Measurements from ENCODE around the gene ABLIM2. TPM values are rescaled to one million over a fixed set of nuclear protein-coding genes. Genes with fewer than 3 reads are reported as not detected.

Gene ABLIM2
- total RNA-seq, 1 donor from 2014 or later, result 5.0 TPM

DNA sequence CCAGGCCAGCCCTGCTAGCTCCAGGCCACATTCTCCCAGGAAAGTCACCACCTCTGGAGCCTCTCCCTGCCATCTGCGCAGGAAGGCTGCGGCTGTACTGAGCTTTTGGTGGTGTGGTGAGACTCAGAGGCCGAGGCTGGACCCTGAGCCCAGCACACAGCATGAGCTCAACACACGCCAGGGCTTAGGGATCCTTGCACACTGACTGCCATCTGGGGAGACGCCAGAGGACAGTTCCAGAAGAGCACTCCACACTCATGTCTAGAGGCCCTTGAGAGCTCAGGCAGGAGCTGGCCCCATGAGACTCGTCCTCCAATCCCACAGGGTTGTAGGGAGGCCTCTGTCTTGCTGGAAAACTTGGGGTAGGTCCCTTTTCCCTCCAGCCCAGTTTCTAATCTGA lies 40.6 kb downstream of the ABLIM2 start:
- DNase-seq, result no peak

DNA sequence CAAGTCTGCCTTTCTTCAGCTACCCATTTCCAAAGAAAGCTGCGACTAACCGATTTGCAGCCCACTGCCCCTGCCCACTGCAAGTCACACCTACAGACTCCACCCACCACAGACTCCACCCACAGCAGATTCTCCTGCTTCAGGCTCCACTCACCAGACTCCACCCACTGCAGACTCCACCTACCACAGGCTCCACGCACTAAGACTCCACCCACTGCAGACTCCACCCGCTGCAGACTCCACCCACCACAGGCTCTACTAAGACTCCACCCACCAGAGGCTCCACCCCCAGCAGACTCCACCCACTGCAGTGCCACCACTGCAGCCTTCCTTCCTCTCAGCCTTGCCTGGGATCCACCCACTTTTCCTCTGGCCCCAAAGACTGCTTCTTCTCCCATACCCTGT lies 41.3 kb downstream of the ABLIM2 start:
- no peak for DNase-seq

DNA sequence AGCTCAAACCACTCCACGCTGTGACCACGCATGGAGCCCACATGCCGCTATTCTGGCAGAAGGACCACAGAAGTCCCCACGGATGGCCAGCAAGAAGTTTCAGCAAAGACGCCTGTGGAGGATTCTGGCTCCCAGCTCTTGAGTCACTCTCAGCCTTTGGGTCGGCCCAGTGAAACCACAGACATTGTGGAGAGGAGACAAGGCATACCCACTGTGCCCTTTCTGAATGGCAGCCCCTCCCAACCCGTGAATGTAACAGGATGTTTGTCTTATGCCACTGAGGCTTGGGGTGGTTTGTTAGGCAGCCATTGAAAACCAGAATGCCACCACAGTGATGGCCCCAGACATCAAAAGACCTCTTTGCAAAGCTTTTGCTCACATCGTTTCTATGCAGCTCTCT lies 42.7 kb downstream of the ABLIM2 start:
- no peak for DNase-seq

DNA sequence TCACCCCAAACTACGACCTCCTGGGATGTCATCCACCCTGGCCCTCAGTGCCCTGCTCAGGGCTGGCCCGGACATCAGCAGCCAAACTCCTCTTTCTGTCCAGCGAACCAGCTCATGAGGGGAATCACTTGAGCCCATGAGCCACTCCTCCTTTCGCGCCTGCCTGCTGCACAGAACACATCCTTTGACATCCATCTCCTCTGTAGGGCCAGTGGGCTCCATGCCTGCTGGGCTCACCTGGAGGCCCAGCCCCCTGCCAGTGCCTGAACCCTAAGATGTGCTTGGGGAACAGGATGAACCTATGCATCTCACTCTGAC lies 43.5 kb downstream of the ABLIM2 start:
- no peak for DNase-seq

DNA sequence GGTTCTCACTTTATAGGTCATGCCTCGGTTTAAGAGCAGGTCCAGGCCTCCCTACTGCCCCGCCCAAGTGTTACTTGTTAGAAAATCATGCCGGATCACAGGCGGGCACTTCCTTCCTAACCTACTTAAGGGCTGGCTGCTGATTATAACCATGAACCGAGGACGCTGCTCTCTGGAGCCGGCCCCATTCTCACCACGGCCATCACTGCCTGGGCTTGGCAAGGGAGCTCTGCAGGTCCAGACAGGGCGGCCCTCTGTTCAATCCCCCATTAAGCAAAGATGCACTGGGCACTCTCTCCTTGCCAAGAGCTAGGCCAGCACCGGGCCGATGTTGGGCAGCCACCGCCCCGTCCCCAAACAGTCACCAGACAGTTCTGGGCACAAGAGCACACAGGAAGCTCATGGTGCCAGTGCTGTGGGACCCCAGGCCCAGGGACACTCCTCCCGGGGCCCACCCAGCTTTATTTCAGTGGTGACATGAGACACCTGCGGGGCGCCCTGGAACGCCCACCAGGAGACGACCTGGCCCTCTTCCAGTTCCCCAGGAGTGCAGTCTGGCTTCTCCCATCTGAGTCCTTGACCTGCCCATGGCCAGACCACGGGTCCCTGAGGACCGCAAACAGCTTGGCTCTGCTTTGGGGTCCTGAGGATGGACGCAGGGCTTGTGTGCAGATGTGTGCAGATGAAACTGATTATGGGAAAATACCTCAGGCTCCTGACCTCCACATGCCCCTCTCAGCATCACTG lies 44.0 kb downstream of the ABLIM2 start:
- DNase-seq, result no peak

DNA sequence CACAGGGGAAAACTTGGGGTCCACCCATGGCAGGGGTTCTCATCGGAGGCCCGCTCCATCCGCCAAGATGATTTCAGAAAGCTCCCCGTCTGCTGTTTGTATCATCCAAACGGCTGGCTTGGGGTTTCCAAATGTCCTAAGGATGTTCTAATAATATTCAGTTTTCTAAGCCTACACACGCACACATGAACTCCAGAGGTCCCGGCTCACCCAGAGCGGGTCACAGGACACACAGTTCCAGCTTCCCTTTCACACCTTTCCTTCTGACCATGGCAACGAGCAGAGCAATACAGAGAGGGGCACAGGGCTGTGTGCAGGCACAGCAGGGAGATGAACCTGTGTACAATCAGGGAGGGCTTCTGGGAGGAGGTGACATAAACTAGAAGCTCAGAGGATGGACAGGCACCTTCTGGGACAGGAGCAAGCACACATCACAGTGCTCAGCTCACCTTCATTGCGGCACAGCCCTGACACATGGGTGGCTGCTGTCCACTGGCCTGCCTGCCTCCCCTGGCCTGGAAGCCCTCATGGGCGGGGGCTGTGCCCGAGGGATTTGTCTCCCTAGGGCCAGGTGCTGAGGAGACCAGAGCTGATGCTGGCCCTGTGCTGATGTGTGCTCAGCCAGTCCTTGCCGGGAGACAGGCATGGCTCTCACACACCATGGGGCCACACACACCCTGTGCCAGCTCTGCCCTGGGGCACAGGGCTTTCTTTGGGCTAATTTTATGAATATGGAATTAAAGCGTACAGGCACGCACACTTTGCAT lies 44.8 kb downstream of the ABLIM2 start:
- no peak for DNase-seq

DNA sequence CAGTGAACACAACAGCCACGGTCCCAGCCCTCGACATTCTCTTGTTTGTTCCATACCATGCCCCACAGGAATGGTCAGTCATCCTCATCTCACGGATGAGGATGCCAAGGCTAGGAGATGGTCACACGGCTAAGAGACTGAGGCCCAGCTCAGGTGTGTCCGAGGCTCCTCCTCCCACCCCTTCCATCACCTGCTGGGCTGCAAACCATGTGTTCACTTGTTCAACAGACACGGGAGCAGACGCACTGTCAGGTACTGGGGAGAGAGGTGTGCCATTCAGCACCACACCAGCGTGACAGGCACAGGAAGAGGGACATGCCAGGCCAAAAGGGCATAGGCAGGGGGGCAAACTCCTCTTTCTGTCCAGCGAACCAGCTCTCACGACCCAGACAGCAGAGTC lies 45.9 kb downstream of the ABLIM2 start:
- no peak for DNase-seq

DNA sequence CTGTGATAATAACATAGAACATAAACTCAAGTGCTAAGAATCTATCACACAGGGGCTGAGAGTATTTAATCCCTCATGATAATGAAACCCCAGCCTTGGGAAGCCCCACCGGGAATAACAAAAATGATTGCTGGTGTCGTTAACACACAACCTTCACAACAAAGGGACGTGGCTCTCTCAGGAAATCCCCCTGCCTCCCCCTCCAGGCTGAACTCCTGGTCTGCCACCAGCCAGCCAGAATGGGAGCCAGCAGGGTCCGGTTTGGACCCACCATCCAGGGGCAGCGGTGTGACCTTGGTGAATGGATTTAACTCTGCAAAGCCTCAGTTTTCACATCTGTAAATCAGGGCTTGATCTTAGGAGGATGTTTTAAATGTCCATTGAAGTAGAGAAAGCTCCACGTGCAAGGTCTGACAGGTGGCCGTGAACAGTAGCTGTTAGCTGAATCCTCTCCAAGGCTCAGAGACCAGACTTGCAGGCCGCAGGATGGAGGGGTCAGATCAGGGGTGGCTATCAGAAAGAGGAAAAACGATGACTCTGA lies 46.5 kb downstream of the ABLIM2 start:
- no peak for DNase-seq

DNA sequence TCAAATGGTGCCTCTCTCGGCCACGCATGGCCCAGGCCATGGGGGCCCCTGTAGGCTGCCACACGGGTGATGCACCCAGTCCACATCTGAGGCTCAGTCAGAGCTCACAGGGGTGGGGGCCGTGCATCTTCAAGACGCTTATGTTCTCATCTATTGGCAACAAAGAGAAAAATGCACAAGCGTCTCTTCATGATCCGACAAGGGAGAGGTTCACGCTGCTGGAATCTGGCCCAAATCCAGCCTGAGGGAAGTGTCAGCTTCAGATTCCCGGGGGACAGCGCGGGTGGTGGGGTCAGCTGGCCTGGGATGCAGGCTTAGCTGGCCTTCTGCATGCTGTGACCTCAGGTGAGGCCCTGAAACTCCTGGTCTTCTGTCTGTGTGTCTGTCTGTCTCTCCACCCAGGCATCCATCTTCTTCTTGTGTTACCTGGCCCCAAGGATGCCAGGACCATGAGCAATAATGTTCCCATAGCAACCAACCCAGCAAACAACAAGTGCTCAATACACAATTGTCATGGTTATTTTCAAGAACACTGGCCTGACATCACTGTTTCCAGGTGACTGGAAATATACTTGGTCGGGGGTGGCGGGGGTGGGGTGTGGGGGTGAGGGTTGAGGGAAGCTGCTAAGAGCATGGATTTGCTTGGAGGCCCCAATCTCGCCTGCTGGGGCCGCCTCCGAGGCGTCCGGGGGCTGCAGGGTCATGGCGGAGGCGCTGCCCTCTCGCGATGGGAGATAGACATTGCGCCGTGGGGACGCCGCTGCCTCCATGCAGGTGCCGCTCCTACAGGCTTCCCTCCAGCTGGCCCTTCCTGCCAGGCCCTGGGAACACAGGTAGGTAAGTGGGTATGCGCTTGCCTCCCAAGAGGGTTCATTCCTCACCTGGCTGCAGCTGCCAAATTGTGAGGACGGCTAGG lies 48.3 kb downstream of the ABLIM2 start:
- DNase-seq, result no peak

DNA sequence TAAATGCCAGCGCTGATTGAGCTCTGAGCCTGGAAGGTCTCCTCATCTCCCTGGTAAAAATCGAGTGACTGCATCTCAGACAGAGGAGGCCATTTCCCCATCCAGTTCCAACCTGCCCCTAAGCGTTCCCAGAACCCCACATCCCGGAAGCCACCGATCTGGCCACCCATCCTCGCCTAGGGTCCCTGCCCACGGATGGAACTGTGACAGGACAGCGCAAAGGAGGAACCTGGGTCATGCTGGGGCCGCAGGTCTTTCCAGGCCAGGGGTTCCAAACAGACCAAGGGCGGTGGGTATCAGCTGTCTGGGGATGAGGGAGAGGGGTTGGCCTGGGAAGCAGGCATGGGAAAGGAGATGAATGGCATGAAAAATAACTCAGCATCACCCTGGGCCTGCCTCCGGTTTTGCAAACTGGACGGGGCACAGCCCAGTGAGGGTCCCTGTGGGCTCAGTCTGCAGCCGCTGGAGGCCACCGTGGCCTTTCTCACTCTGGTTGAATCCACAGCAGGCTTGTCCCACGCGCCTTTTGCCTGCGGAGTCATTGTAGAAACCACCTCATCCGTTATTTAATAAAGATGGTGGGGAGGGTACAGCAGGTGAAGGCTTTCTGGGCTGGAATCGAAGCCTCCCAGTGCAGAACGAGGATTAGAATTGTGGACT lies 49.1 kb downstream of the ABLIM2 start:
- no peak for DNase-seq

DNA sequence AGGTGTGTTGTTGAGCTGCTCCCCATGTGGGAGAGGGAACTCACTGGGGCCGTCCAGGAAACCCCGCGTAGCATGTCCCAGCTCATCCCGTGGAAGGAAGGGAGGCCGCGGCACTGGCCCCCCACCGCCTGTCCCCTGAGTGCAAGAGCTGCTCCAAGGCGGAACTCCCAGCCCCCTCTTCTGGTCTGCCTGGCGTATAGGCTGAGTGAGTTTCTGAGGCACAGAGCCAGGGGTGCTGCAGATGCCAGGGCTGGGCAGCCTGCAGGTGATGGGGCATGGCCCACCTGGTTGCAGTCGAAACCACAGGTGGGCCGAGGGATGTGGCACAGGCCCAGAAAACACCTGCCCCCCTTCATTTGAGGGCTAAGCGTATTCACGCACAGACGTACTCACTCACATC lies 49.6 kb downstream of the ABLIM2 start:
- no peak for DNase-seq

DNA sequence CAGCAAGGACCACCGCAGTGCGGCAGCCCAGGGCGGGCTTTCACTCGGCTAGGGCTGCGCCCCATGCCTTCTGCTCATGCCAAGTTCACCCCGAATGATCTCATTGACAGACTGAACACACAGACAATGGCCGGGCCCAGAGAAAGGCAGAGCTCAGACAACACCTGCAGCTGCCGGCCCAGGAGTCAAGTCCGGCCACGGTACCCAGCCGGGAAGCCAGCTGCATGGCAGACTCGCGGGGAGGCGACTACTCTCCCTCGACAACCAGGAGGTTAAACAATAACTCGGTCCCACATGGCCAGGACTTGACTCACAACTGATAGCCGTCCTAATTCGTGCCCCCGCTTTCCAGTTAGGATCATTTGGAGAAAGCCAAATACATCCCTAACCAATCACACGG lies 50.4 kb downstream of the ABLIM2 start:
- no peak for DNase-seq

DNA sequence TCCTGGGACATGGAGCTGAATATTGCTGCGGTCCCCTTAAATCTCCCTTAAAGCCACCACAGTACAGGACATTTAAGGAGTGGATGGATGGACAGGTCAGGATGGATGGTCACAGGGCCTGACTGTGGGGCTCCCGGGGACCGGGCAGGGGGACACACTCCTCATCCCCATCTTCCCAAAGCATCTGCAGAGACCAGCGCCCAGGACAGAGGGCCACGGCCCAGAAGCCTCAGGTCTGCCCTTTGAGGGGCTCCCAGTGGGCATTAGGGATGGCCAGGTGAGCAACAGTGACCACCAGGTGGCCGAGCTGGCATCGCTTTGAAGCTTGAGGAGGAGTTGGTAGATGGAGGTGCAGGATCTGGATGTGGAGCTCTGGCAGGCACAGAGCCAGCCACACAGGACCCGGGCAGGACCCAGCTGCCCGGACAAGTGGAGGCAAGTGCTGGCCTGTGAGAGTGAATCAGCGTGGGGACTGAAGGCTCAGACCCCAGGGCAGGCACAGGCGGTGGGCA lies 51.4 kb downstream of the ABLIM2 start:
- DNase-seq, result no peak

DNA sequence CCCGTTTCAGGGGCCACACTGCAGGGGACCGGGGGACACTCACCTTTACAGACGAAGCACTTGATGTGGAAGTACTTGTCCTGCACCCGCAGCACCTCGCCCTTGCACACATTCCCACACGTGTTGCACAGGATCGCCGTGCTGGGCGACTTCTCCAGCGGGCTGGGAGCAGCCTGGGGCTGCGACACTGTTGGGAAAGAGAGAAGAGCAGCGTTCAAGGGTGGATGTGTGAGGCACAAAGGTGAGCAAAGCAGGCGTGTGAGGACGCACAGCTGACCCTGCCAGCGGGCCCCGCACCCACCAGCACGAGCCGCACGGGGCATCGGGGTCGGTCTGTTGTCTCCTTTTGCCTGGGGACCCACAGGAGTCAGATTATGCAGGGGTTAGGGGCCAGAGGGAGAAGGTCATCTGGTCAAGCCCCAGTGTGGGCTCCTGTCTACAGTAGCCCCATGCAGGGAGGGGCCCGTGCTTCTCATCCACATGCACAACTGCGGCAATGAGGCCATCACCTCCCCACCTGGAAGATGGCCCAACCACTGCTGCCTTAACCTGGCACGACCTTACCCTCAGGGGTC lies 52.1 kb downstream of the ABLIM2 start:
- DNase-seq, result no peak

DNA sequence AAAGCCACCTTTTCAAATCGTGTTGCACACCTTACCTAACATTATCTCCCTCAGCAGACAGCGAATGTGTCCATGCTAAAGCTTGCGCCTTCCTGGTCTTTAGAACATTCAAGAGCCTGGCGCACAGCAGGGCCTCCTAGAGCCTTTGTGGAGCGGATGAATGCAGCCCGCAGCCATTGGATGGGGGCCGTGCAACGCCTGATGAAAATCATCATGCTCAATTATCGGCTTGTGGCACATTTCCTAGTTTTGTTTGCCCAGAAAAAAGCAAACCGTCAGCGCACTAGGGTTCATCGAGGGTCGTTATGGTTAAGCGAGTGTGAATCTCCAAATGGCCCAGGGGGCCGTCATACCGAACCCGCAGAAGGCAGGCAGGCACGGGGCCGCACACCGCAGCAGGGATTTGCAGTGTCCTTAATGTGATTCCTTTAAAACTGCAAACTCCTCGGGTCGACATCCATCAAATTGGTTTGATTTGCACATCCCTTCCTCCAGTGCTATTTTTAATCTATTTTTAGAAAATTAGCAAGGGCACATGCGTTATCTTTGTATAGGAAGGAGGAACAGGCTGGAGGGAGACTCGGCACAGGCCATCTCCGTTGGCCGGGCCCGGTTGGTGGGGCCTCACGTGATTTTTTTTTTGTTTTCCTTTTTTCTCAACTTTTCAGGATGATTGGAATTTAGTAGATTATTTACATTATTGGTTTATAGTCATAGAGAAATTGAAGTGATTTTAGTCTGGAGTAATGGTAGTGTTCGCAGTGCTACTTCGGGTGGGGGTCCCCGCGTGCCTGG lies 53.1 kb downstream of the ABLIM2 start:
- no peak for DNase-seq

DNA sequence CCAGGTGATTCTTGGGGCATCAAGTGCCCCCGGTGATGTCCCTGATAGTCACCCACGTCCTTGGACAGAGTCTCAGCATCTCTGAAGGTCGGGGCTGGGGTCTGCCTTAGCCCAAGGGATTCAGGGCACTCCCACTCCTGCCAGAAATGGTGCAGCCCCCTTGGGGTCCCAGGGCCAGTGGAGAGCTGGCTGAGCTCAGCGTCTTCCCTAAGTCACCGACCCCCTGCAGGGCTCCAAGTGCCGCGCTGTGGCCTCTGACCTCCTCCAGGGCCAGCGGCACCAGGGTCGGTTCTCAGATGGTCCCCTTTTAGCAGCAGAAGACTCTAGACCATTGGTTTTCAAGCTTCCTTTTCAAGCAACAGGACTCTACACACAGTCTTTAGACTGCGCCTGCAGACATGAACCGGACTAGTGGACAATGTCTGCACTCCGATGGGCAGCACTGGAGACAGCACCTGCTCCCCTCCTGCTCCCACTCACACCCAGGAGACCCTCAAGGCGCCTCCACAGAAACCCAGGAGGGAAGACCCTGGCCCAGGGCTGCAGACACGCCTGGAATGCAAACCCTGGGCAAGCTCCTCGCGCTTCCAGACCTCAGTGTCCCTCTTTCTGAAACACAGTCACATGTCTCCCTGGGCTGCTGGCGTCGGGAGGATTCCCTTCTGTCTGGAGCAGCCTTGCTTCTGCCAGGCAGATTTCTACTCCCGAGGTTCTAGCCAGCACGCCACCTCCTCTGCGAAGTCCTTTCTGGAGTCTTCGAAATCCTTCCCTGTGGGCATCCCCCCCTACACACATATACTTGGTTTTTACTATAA lies 53.9 kb downstream of the ABLIM2 start:
- DNase-seq, result no peak

DNA sequence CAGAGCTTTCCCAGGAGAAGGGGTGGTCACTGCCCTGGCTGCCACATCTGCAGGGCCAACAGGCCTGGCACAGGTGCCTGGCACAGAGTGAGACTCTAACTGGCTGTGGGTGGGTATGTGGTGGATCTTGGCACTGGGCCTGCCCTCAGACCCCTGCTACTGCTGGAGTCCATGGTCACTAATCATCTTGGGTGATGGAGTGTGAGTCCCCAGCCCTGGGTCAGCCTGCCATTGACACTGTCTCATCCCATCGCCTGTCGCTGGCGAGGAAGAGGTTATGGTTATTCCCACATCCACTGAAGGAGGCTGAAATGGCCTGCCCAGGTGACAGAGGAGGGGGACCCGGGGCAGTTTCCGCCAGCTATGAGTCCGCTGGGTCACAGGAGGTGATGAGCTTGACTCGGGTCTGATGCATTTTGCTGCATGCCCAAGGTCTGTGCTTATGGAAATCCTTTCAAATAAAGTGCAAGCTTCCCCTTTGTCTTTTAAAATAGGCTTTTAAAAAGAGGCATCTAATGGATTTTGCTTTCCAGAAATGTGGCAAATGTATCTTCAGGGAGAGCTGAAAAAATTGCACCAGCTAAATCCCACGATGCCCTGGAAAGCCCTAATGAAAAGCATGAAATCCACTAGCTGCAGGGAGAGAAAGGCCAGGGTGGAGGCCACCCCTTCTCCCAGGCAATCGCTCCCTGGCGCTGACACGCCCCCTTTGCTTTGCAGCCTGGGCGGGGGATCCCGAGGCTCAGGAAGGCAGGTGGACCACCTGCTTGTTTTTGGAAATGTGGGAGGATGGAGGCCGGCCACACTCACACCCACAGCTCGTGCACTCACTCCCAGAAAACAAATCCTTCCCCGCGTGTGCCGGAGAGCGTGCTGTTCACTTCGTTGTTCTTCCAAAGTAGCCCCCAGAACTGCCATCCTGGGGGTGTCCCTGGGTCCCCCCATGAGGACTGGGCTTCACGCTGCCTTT lies 54.9 kb downstream of the ABLIM2 start:
- no peak for DNase-seq

DNA sequence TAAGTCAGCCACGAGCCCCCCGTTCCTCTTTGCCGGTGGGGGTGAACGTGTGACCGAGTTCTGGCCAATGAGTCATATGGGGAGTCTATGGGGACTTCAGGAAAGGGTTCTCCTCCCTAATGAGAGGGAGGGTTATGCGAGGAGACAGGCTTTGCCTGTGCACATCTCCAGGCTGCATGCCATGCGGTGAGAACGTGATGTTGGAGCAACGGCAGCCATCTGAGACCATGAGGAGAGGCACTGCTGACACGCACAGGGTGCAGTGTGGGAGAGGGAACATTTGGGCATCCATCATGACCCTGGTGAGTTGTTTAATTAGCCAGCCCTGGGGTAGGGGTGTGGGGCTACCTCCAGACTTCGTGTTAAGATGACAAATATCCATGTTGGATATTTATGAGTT lies 55.8 kb downstream of the ABLIM2 start:
- DNase-seq, result no peak

DNA sequence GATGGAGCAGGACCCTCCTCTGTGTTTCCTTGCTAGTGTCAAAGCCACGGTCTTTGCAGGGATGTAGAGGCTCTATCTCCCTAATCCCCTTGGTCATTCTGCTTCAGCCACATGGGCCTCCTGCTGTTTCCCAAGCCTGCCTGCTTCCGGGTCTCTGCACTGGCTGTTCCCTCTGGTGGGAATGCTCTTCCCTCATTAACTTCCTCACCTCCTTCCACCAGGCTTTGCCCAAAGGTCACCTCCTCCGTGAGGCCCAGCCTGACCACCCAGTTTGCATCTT lies 56.6 kb downstream of the ABLIM2 start:
- no peak for DNase-seq
